NT2/D1 (cell line): ENCODE measurements around the gene OCSTAMP.

Experiments
- SUZ12 ChIP-seq: IDR thresholded peaks from 2 replicates; pipeline ENCODE4 v1.6.1; 2011; ENCODE audit not compliant: insufficient read length, insufficient read depth; ENCODE audit errors: extremely low read depth
- YY1 ChIP-seq: IDR thresholded peaks from 2 replicates; pipeline ENCODE4 v1.6.1; 2011; ENCODE audit not compliant: insufficient read length, insufficient read depth
- ZNF274 ChIP-seq: IDR thresholded peaks from 2 replicates; pipeline ENCODE4 v1.6.1; 2011; ENCODE audit warnings: mild to moderate bottlenecking, low read depth, low read length

DNA sequence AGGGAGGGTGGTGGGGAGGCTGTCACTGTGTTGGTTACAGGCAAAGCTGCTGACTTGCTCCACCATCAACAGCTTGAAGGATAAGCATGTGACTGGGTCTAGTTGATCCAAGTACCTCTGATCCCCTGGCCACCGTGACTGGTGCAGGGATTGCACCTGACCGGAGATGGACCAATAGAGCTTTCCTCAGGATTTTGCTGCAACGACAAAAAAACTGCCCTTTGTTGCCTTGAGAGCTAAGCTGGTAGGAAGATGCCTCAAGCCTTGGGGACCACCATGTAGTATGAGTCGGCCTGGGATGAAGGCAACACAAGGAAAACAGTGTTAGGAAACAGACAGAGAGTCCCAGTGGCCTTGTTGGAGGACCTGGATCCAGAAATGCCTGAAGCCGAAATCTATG is 1.8 kb downstream of the OCSTAMP start:
- no peak for TF ChIP-seq YY1
- no peak for TF ChIP-seq ZNF274
- no peak for TF ChIP-seq SUZ12
